Activated CD4-positive, alpha-beta T cell treated with anti-CD3 and anti-CD28 coated beads, Interleukin-2, Interleukin-4, amounts not matched to agents 100 ng/mL and 50 ng/mL, durations not matched to agents 16 hours and 8 hours (primary cell): Measurements from ENCODE around the gene CSAD.
"Not testable (repeated sequence)": the region's sequence is repeated elsewhere in the genome, so short reads cannot be mapped to it uniquely, and the experiment has no call there.

ENCODE experiments used
- DNase-seq: peaks from one replicate; pipeline ENCODE4 v3.0.0-alpha.2; 2020; ENCODE audit warnings: low spot score

Gene CSAD

DNA sequence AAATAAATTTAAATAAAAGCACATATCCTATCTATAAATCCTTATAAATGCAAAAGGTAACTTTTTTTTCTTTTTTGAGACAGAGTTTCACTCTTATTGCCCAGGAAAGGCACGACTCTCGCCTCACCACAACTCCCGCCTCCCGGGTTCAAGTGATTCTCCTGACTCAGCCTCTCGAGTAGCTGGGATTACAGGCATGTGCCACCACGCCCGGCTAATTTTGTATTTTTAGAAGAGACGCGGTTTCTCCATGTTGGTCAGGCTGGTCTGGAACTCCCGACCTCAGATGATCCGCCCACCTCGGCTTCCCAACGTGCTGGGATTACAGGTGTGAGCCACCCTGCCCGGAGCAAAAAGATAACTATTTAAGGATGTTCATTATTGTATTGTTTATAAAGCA is 1.9 kb downstream of the CSAD start:
- not testable (repeated sequence) for DNase-seq

- not testable (repeated sequence) for DNase-seq
Measured at GRCh38 chr12:53177447-53177846, 3.3 kb downstream of the CSAD start.

DNA sequence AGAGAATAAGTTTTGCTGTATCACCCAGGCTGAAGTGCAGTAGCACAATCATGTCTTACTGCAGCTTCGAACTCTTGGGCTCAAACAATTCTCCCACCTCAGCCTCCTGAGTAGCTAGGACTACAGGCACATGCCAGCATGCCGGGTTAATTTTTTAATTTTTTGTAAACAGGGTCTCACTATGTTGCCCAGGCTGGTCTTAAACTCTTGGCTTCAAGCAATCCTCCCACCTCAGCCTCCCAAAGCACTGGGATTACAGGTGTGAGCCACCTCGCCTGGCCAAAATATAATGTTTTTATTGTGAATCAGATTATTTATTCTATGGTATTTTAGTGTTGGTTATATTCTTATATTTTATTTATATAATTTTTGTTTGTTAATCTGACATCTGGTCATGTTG is 4.0 kb downstream of the CSAD start:
- no peak for DNase-seq

DNA sequence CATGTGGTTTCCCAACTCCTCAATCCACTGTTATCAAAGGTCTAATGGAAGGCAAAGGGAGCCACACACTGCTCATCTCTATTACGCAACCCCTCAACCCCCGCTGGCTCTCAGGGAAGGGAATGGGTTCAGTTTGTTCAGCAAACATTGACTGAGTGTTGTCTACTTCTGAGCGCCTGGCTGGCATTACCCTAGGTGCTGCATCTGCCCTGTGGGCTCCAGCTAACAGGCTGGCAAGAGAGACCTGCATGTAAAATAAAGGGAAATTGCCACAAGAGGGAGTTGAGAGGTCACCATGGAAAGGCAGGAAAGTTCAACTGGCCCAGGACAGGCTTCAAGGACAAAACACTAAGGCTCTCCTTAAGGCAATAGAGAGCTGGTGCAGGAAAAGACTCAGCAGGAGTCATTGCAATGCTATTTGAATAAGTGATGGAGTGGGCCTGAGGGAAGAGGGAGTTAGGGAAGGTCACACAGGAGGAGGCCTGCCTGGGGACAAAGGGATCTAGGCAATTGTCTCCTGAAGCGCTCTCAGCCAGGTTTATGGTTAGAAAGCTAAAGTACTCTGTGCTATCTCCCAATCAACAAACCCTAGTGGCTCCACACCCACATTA is 5.7 kb downstream of the CSAD start:
- DNase-seq: no peak

DNA sequence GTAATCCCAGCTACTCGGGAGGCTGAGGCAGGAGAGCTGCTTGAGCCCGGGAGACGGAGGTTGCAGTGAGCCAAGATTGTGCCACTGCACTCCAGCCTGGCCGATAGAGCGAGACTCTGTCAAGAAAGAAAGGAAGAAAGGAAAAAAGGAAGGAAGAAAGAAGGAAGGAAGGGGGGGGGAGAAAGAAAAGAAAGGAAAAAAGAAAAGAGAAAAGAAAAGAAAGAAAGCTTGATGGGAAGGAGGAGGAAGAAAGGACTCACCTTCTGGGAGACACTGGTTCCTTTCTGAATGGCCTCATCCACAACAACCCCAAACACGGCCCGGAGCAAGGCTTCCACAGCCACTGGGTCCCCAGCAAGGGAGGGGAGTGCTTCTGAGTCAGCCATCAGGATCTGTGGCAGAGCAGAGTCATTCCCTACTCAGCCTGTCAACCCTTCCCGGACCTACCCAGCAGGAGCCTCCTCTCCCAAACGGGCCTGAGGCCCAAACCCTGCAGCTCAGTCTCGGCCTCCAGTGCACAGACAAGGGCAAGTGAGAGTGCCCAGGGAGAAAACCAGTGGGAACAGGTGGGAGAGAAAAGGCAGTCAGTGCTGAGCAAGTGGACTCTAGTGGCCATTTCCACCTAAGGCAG is 7.5 kb downstream of the CSAD start:
- DNase-seq: no peak

DNA sequence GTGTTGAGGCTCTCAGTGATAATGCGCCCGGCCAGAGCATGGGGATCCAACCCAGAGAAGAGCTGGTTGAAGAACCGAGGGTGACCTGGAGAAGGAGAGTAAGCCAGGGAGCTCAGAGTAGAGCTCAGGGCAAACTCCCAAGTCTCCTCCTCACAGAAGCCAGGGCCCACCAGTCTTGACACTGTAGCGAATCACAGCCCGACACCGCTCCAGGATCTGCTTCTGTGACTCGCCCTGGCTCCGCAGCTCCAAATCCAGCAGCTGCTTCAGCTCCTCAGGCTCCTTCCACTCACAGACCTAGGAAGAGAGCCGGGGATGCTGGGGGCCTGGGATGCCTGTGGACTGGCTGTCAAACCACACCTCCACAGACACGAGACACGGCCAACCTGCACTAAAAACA is 8.4 kb downstream of the CSAD start:
- DNase-seq: no peak

GRCh38 chr12:53171725-53172329 is 8.9 kb downstream of the CSAD start:
- no peak for DNase-seq

- DNase-seq: no peak
Measured at GRCh38 chr12:53170876-53171724, 9.6 kb downstream of the CSAD start.

DNA sequence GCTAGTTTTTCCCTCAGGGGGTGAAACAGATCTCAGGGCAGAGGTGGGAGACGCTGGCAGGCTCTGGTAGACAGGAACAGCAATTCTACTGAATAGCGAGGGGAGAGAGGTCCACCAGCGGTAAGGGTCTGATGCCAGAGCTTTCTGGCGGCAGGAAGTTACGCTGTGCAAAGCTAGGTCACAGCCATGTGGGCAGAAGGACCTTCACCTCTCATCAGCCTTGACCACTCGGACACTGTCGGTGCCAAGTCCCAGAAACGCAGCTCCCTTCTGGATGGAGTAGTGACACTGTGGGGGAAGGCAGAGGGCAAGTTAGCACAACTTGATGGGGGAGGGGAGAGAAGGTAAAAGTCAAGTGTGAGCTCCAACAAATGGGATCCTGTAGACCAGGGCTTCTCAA is 10.5 kb downstream of the CSAD start:
- no peak for DNase-seq

GRCh38 chr12:53169644-53170043 is 11.1 kb downstream of the CSAD start:
- no peak for DNase-seq

DNA sequence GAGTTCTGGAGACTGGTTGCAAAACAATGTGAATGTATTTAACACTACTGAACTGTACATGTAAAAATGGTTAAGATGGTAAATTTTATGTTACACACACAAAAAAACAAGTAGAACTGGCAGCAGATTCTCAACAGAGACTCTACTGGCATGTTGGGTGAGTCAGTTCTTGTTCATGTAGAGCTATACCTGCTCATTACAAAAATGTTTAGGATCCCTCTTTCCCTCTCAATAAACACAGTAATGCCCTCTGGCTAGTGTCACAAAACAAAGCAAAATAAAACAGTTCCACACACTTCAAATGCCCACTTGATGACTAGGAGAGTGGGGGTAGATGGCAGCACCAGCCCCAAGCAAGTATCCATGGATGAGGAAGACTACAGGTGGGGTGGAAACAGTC is 13.9 kb downstream of the CSAD start:
- DNase-seq: no peak

GRCh38 chr12:53163008-53163407 is 17.7 kb downstream of the CSAD start:
- DNase-seq: not testable (repeated sequence)

GRCh38 chr12:53161119-53161911 is 19.4 kb downstream of the CSAD start:
- DNase-seq: no peak

GRCh38 chr12:53160673-53161072 is 20.1 kb downstream of the CSAD start:
- DNase-seq: no peak

DNA sequence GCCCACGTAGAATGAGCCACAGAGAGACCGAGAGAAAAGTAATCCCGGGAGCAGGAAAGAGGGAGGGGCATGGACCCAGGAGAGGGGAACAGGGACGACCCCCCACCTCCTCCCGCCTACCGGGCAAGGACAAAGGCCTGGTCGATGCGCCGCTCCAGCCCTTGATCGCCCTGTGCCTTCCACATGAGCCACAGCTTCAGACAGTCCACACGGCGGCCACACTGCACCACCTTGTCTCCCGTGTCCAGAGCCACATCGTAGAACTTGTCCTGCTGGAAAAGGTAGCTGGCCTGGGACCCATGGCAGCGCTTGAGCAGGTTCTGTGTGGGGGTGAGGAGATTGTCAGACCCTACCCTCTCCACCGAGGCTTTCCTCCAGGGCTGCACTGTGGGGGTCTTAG is 20.7 kb downstream of the CSAD start:
- DNase-seq: no peak

GRCh38 chr12:53159195-53159839 is 21.4 kb downstream of the CSAD start:
- peak; percentile 95 for DNase-seq

DNA sequence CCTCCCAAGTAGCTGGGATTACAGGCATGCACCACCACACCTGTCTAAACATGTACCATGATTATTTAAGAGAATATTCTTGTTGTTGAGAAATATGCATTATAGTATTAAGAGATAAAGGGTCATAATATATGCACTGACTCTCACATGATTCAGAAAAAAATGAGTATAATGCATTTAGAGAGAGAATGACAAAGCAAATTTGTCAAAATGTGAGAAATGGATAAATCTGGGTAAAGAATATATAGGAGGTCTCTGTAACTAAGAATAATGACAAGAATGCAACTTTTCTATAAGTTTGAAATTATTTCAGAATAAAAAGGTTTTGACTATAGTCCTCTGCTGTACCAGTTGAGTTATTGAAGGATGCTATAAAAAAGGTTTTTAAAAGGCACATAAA is 28.3 kb downstream of the CSAD start:
- DNase-seq: no peak

- DNase-seq: no peak
Measured at GRCh38 chr12:53151039-53151438, 29.7 kb downstream of the CSAD start.

- DNase-seq: no peak
Measured at GRCh38 chr12:53147653-53148052, 33.1 kb downstream of the CSAD start.

DNA sequence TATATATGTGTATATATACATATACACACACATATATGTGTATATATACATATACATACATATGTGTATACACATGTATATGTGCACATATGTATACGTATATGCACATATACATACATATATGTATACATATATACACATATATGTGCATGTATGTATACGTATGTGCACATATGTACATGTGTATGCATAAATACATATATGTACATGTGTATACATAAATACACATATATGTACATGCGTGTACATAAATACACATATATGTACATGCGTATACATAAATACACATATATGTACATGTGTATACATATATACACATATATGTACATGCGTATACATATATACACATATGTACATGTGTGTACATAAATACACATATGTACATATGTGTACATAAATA is 33.5 kb downstream of the CSAD start:
- DNase-seq: no peak
